NCI-H446 (cell line): ENCODE measurements around the gene CBLN1.

Experiments used
- DNase-seq, 2 experiments: peaks; one replicate each; lab custom pipeline; 2025; lab: John Stamatoyannopoulos, UW

CBLN1 gene

GRCh38 chr16:49281480-49281842 lies at the start of gene CBLN1:
Gene CBLN1, minus strand, starts transcription at chr16:49281838. Its CDS starts 373 bp downstream, at chr16:49281465.
- DNase-seq, result no peak

- DNase-seq, result no peak
Observed at GRCh38 chr16:49330562-49331201, 49.0 kb upstream of the CBLN1 start.

GRCh38 chr16:49328325-49328724 lies 46.7 kb upstream of the CBLN1 start:
- DNase-seq, result no peak

GRCh38 chr16:49327466-49327865 lies 45.8 kb upstream of the CBLN1 start:
- no peak for DNase-seq

GRCh38 chr16:49324703-49325102 lies 43.1 kb upstream of the CBLN1 start:
- no peak for DNase-seq

DNA sequence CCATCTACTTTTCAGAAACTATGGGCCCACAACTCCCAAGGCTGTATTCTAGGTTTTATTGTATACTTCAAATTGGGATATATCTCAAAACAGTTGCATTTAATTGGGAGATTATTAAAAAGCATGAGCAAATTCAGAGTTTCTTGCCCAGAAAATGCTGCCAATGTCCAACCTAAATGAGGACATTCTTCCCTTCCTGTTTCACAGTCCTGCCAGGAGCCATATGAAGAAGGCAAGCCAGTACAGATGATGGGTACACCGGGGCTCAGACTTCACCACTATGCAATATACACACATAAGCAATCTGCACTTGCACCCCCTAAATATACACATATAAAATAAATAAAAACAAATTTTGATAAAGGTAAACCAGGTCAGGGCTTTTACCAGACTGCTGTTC lies 34.0 kb upstream of the CBLN1 start:
- DNase-seq, result no peak

GRCh38 chr16:49312389-49312985 lies 30.8 kb upstream of the CBLN1 start:
- no peak for DNase-seq

- no peak for DNase-seq
Observed at GRCh38 chr16:49311823-49312222, 30.2 kb upstream of the CBLN1 start.

DNA sequence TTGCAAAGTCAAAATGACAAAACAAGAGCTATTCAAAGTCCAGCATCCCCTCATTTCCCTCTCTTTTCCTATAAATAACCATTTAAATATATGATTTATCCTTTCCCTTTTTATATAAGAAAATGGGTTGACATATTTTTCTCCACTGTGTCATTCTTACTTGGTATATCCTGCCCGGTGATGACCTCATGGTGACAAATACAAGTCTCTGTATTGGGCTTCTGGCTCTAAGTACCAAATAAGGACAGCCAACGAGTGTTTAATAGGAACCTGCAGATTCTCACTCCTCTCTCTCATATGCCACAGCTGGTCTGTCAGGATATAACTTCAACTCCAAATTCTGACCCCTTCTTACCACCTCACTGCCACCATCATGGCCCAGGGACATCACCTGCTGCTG lies 25.5 kb upstream of the CBLN1 start:
- DNase-seq, result no peak

DNA sequence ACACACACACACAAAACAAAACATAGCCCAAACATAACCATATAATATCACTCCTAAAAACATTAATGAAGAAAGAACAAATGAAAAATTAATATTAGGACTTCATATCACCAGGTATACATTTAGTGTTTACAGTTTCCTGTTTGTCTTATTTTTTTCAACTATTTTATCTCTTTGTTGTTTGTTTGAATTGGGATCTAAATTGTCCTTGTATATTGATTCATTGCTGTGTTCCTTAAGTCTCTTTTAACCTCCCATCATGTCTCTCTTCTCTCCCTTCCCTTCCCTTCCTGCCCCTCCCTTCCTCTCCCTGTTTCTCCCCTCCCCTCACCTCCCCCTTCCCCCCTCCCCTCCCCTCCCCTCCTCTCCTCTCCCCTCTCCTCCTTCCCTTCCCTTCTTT lies 23.8 kb upstream of the CBLN1 start:
- DNase-seq, result no peak

- DNase-seq, result no peak
Observed at GRCh38 chr16:49292413-49292812, 10.8 kb upstream of the CBLN1 start.

DNA sequence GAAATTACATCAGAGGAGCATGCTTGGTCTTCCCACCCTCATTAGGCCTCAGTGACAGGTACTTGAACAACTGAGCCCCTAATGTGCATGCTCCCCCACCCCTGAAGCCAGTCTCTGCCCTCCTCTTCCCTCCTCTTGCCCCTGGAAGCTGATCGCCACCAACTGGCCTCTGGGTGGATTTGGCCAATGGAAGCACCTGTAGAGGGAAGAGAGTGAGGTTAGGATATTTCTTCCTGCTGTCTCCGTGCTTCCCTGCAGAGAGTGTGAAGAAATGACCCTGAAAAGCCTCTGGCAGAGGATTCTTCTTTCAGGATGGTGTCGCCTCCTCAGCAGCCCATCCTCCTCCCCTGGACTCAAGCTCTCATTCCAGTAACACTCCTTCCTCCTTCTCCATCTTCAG lies 5.9 kb upstream of the CBLN1 start:
- no peak for DNase-seq

GRCh38 chr16:49284962-49285361 lies 3.3 kb upstream of the CBLN1 start:
- no peak for DNase-seq

DNA sequence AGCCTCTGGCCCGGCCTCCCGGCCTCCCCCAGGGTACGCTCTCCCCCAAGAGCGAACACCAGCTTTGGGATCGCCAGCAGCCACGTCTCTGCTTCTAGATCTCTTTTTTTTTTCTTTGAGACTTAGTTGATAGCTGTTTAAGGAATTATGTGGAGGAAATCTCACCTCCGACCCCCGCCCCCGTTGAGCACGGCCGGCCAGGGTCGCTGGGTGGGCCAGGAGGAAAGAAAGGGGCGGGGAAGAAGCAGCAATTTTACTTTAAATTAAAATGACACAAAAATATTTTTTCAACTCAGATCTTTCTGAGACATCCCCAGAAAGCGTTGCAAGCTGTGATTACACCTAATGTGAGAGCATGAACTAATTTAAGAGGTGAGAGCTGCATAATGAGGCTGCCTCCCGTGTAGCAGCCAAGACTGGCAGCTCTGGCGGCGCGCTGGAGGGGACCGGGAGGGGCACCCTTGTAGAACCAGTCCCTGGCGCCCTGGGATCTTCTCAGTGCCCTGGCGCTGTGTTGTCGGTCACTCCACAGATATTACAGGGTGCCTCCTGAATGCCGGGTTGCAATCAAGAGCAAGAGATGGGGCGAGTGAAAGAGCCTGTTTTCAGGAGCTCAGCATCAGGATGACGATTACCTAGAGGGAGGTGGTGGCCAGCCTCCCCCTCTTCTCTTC lies 1.9 kb upstream of the CBLN1 start:
- no peak for DNase-seq

- peak; percentile 11 to 50 for DNase-seq
Observed at GRCh38 chr16:49282690-49283375, 1.2 kb upstream of the CBLN1 start.

DNA sequence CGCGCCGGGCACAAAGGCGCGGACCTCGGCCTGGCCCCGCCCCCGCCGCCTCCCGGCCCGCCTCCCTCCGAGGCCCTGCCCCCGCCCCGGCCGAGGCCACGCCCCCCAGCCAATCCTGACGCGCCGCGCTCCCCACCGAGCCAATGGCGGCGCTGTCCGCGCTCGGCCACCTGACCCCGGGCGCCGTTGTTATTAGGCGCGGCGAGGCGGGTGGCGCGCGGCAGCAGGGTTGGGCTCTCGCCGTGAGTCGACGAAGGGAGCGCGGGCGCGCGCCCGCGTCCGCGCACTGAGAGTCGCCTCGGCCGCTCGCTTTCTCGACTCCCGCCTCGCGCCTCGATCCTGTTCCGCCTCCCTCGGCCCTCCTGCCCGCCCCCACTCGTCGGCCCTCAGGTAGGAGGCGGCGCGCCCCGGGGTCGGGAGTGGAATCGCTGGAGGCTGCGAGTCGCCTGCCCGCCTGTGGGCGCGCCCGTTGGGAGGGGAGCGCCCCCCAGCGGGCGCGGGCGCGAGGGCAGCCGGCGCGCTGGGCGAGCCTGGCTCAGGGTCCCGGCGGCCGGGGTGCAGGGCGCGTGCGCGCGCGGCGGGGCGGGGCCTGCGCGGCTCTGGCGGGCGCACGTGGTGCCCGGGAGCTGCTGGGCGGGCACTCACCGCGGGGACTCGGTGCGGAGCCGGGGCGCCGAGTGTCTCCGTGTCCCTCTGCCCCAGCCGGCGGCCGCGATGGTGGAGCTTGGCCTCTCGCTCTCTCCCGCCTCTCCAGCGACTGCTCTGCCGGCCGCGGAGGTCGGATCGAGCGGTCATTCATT lies 405 bp upstream of the CBLN1 start:
- DNase-seq, result peak; percentile 48 to 95

- no peak for DNase-seq
Observed at GRCh38 chr16:49280841-49281371, 732 bp downstream of the CBLN1 start.

DNA sequence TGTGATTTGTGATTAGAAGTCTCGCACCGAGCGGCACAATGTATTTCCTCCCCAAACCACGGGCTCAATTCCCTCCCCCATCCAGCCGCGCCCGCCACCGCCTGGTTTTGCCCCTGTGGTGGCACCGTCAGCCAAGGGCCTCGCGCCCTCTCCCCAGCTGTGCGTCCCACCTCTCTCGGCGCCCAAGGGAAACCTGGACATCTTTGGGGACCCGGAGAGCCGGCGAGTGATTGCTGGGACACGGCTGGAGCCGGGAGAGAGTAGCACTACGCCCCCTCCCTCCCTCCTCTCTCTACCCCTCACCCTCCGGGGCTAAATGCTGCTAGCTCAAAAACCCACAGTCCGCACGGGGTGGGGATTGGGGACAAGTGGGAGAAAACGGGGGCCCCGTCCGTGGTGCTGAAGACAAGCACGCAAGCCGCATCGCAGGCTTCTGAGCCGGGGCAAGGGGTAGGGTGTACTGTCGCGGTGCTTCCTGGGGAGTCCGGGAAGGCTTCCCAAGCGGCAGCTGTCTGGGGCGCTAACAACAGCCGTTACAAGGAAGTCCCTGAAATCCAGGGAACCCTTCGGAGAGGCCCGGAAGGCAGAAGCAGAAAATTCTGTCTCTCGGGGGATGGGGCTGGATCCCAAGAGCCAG lies 1.4 kb downstream of the CBLN1 start:
- no peak for DNase-seq

GRCh38 chr16:49278944-49279725 lies 2.5 kb downstream of the CBLN1 start:
- no peak for DNase-seq

- no peak for DNase-seq
Observed at GRCh38 chr16:49278567-49278827, 3.1 kb downstream of the CBLN1 start.
